ENCODE results near the gene AKAP13. TPM values are rescaled to one million over a fixed set of nuclear protein-coding genes. Genes with fewer than 3 reads are reported as not detected.

The AKAP13 gene
- total RNA-seq, 2 experiments from 2014 or later = 106 to 113 TPM

GRCh38 chr15:85351965-85352364, 28.4 kb upstream of the AKAP13 start:
- no peak for DNase-seq
- Mint-ChIP-seq H3K4me1 (ENCODE audit: low read depth) (peaks cover 7% of the 10 kb centered on the region), H3K27me3 (no peaks in the 10 kb centered on the region), H3K9me3 (no peaks in the 10 kb centered on the region), H3K4me3 (no peak overlapping the region), H3K36me3 (no peaks in the 10 kb centered on the region), H3K27ac (no peak overlapping the region)
- CTCF ChIA-PET = no interaction called here
- intact Hi-C loops (cut with micrococcal nuclease) = no loop called here
- POLR2A ChIA-PET = no interaction called here

GRCh38 chr15:85353516-85353915, 26.9 kb upstream of the AKAP13 start:
- Mint-ChIP-seq H3K27ac (no peak overlapping the region), H3K4me3 (no peak overlapping the region), H3K27me3 (no peaks in the 10 kb centered on the region), H3K4me1 (ENCODE audit: low read depth) (peaks cover 14% of the 10 kb centered on the region), H3K9me3 (no peaks in the 10 kb centered on the region), H3K36me3 (no peaks in the 10 kb centered on the region)
- DNase-seq = no peak
- ChIA-PET POLR2A (interaction anchor here (1.2 kb wide), 1 partner anchor 26 kb away, joined by 3 read pairs; no protein-coding TSS in a partner anchor), CTCF (no interaction called here)
- intact Hi-C loops (cut with micrococcal nuclease) = no loop called here

DNA sequence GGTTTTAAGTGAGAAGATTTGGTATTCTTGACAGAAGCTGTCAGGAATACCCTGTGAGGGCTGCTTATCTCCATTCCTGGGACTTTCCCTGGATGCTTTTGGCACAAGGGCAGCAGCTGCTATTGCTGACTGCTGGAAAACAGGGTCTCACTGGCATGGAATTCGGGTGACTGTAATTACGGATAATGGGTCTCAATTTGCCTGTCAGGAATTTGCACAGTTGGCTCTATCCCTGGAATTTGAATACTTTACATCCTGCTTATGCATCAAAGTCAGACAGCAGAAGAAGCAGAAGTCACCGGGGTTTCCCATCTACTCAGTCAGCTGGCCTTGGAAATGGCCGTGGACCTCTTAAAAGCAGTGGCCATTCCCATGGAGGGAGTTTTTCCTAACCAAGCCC, 25.9 kb upstream of the AKAP13 start:
- intact Hi-C loops (cut with micrococcal nuclease) = no loop called here
- ChIA-PET CTCF (interaction anchor here (1.0 kb wide), 1 partner anchor 24 kb away, joined by 3 read pairs; no protein-coding TSS in a partner anchor), POLR2A (interaction anchor here (1.2 kb wide), 1 partner anchor 25 kb away, joined by 3 read pairs; no protein-coding TSS in a partner anchor)
- DNase-seq = no peak
- Mint-ChIP-seq H3K9me3 (no peaks in the 10 kb centered on the region), H3K36me3 (no peaks in the 10 kb centered on the region), H3K4me3 (no peak overlapping the region), H3K27me3 (no peaks in the 10 kb centered on the region), H3K4me1 (ENCODE audit: low read depth) (peaks cover 15% of the 10 kb centered on the region), H3K27ac (no peak overlapping the region)

- DNase-seq = no peak
- H3K36me3 Mint-ChIP-seq = no peaks in the 10 kb centered on the region
- no peak overlapping the region for H3K27ac Mint-ChIP-seq
- intact Hi-C loops (cut with micrococcal nuclease) = no loop called here
- POLR2A ChIA-PET = no interaction called here
- H3K4me3 Mint-ChIP-seq = no peak overlapping the region
- H3K27me3 Mint-ChIP-seq = no peaks in the 10 kb centered on the region
- CTCF ChIA-PET = interaction anchor here (1.0 to 1.1 kb wide), 2 partner anchors 19 to 23 kb away, joined by 3 read pairs; no protein-coding TSS in a partner anchor
- peaks cover 15% of the 10 kb centered on the region for H3K4me1 Mint-ChIP-seq (ENCODE audit: low read depth)
- no peaks in the 10 kb centered on the region for H3K9me3 Mint-ChIP-seq
Observed at GRCh38 chr15:85354948-85355347, 25.5 kb upstream of the AKAP13 start.

GRCh38 chr15:85356276-85356675, 24.1 kb upstream of the AKAP13 start:
- intact Hi-C loops (cut with micrococcal nuclease) = no loop called here
- Mint-ChIP-seq H3K36me3 (no peaks in the 10 kb centered on the region), H3K9me3 (no peaks in the 10 kb centered on the region), H3K27me3 (no peaks in the 10 kb centered on the region), H3K4me3 (no peak overlapping the region), H3K4me1 (ENCODE audit: low read depth) (peaks cover 15% of the 10 kb centered on the region), H3K27ac (no peak overlapping the region)
- CTCF ChIA-PET = interaction anchor here (1.1 to 2.3 kb wide), 2 partner anchors 21 to 25 kb away, joined by 3 to 11 read pairs; no protein-coding TSS in a partner anchor
- DNase-seq = no peak
- POLR2A ChIA-PET = no interaction called here

GRCh38 chr15:85361323-85361722, 19.1 kb upstream of the AKAP13 start:
- Mint-ChIP-seq H3K9me3 (no peaks in the 10 kb centered on the region), H3K4me1 (ENCODE audit: low read depth) (peaks cover 19% of the 10 kb centered on the region), H3K4me3 (no peak overlapping the region), H3K36me3 (no peaks in the 10 kb centered on the region), H3K27me3 (no peaks in the 10 kb centered on the region), H3K27ac (no peak overlapping the region)
- ChIA-PET CTCF (interaction anchor here (0.7 kb wide), 1 partner anchor 30 kb away, joined by 3 read pairs; no protein-coding TSS in a partner anchor), POLR2A (no interaction called here)
- intact Hi-C loops (cut with micrococcal nuclease) = no loop called here
- DNase-seq = no peak

DNA sequence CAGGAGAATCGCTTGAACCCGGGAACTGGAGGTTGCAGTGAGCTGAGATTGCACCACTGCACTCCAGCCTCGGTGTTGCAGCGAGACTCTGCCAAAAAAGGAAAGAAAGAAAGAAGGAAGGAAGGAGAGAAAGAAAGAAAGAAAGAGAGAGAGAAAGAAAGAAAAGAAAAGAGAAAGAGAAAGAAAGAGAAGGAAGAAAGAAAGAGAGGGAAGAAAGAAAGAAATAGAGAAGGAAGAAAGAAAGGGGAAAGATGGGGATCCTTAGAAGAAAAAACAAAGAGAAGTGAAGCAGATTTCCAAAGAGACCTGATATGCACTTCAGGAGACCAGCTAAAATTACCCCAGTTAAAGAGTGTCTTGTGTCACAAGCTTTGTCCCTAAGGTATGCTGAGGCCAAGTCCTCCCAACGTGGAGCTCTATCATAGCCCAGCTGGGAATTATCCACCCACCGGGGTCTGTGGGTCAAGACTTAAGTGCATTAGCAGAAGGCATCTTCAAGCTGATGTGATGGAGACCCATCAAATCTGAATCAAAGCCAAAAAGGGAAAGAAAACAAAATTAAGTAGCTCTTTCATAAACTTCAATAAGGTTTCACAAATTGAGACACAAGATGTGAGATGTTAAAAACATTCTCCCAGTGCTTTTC, 17.8 kb upstream of the AKAP13 start:
- intact Hi-C loops (cut with micrococcal nuclease) = no loop called here
- Mint-ChIP-seq H3K27me3 (no peaks in the 10 kb centered on the region), H3K4me3 (no peak overlapping the region), H3K36me3 (no peaks in the 10 kb centered on the region), H3K9me3 (no peaks in the 10 kb centered on the region), H3K4me1 (ENCODE audit: low read depth) (peaks cover 17% of the 10 kb centered on the region), H3K27ac (no peak overlapping the region)
- no peak for DNase-seq
- CTCF ChIA-PET = interaction anchor here (0.8 to 1.0 kb wide), 2 partner anchors 32 to 66 kb away, joined by 3 to 5 read pairs; no protein-coding TSS in a partner anchor
- POLR2A ChIA-PET = no interaction called here

DNA sequence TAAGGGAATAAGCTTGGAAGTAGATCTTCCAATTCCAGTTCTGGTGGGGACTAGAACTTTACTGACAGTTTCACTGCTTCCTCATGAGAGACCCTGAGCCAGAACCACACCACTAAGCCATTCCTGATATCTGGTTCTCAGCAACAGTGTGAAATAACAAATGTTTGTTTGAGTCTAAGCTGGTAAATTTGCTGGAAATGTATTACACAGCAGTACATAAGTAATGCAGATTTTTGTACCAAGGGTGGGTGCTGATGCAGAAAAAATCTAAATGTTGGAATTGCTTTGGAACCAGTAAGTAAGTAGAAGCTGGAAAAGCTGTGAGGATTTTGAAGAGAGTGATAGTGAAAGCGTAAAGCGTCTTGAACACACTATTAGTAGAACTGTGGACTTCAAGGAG, 14.4 kb upstream of the AKAP13 start:
- ChIA-PET POLR2A (no interaction called here), CTCF (no interaction called here)

GRCh38 chr15:85367741-85368140, 12.7 kb upstream of the AKAP13 start:
- H3K36me3 Mint-ChIP-seq = no peaks in the 10 kb centered on the region
- H3K27me3 Mint-ChIP-seq = no peaks in the 10 kb centered on the region
- CTCF ChIA-PET = no interaction called here
- intact Hi-C loops (cut with micrococcal nuclease) = no loop called here
- H3K9me3 Mint-ChIP-seq = no peaks in the 10 kb centered on the region
- DNase-seq = no peak
- H3K4me1 Mint-ChIP-seq (ENCODE audit: low read depth) = peaks cover 7% of the 10 kb centered on the region
- H3K27ac Mint-ChIP-seq = no peak overlapping the region
- POLR2A ChIA-PET = no interaction called here
- H3K4me3 Mint-ChIP-seq = no peak overlapping the region

More for the DNA sequence above, 14.4 kb upstream of the AKAP13 start:
- Mint-ChIP-seq H3K27ac (no peak overlapping the region), H3K9me3 (no peaks in the 10 kb centered on the region), H3K4me1 (ENCODE audit: low read depth) (peaks cover 11% of the 10 kb centered on the region), H3K4me3 (no peak overlapping the region), H3K36me3 (no peaks in the 10 kb centered on the region), H3K27me3 (no peaks in the 10 kb centered on the region)
- intact Hi-C loops (cut with micrococcal nuclease) = no loop called here
- no peak for DNase-seq

DNA sequence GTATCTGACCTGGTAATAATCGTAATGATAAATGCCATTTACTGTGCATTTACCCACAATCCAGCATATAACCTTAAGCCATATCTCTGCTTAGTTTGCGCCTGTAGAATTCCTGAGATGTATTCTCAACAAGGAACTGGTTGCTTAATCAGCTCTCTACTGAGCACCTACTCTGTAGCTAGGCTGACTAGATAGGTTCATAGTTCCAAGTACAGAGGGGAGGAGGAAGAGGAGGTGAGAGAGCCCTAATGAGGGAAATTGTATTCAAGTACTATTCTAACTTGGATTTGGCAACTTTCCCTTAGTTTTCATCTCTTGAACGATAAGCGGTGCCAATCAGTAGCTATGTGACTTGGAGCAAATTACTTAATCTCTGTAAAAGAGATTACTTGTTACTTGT, 5.6 kb upstream of the AKAP13 start:
- H3K4me1 Mint-ChIP-seq (ENCODE audit: low read depth) = peaks cover 21% of the 10 kb centered on the region
- no peak overlapping the region for H3K27ac Mint-ChIP-seq
- ChIA-PET POLR2A (no interaction called here), CTCF (no interaction called here)
- DNase-seq = no peak
- H3K9me3 Mint-ChIP-seq = no peaks in the 10 kb centered on the region
- intact Hi-C loops (cut with micrococcal nuclease) = no loop called here
- H3K36me3 Mint-ChIP-seq = no peaks in the 10 kb centered on the region
- H3K4me3 Mint-ChIP-seq = no peak overlapping the region
- peaks cover 1% of the 10 kb centered on the region for H3K27me3 Mint-ChIP-seq

DNA sequence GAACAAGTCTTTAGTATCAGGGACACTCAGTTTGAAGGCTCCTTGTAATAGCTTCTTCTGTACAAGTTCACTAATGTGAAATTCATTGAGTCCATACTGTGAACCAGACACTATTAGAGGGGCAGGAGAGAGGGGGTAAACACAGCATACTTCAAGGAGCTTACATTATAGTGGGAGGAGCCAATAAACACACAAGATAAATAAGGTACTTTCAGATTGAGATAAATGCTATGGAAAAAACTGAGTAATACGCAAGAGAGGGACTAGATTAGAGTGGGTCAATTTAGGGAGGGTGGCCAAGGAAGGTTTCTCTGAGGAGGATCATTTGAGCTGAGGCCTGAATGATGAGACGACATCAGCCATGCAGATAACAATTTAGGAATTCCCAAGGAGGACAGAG, 3.1 kb upstream of the AKAP13 start:
- Mint-ChIP-seq H3K4me1 (ENCODE audit: low read depth) (peaks cover 29% of the 10 kb centered on the region), H3K36me3 (peaks cover 2% of the 10 kb centered on the region), H3K9me3 (no peaks in the 10 kb centered on the region), H3K27ac (no peak overlapping the region), H3K27me3 (peaks cover 1% of the 10 kb centered on the region), H3K4me3 (no peak overlapping the region)
- no peak for DNase-seq
- POLR2A ChIA-PET = interaction anchor here (1.6 kb wide), 1 partner anchor 35 kb away, joined by 3 read pairs; no protein-coding TSS in a partner anchor
- intact Hi-C loops (cut with micrococcal nuclease) = no loop called here
- CTCF ChIA-PET = interaction anchor here (0.5 to 1.3 kb wide), 4 partner anchors 20 to 534 kb away, joined by 3 to 4 read pairs (median 3); no protein-coding TSS in a partner anchor

GRCh38 chr15:85377986-85378385, 2.4 kb upstream of the AKAP13 start:
- H3K4me3 Mint-ChIP-seq = no peak overlapping the region

More at GRCh38 chr15:85377986-85378385, 2.4 kb upstream of the AKAP13 start:
- CTCF ChIA-PET = interaction anchor here (1.1 to 1.3 kb wide), 2 partner anchors 23 to 47 kb away, joined by 3 read pairs; no protein-coding TSS in a partner anchor
- H3K27me3 Mint-ChIP-seq = peaks cover 1% of the 10 kb centered on the region
- H3K27ac Mint-ChIP-seq = no peak overlapping the region
- H3K4me1 Mint-ChIP-seq (ENCODE audit: low read depth) = peaks cover 36% of the 10 kb centered on the region
- H3K36me3 Mint-ChIP-seq = peaks cover 2% of the 10 kb centered on the region
- no peaks in the 10 kb centered on the region for H3K9me3 Mint-ChIP-seq
- POLR2A ChIA-PET = no interaction called here
- intact Hi-C loops (cut with micrococcal nuclease) = no loop called here
- no peak for DNase-seq

All from activated CD4-positive, alpha-beta memory T cell treated with anti-CD3 and anti-CD28 coated beads for 36 hours (primary cell).